CD14-positive monocyte (primary cell): Measurements from ENCODE around the gene PDE4D. TPM values are rescaled to one million over a fixed set of nuclear protein-coding genes. Genes with fewer than 3 reads are reported as not detected.
A peak's percentile ranks its signal among the peaks of the same experiment; 100 is the strongest.

Experiments used
- DNase-seq, 3 donors: peaks; one replicate each; pipeline ENCODE4 v3.0.0-alpha.2; 2011 to 2022
- H2AFZ ChIP-seq: 2 replicates; pipeline ENCODE4 v1.6.0; 2012; ENCODE audit warnings: mild to moderate bottlenecking, low read depth, low read length, inconsistent platforms; ENCODE audit not compliant: insufficient read depth, poor library complexity, severe bottlenecking
- H3K27ac ChIP-seq, 2 donors: 1 replicate in 1 of 2; 2 replicates in 1 of 2; pipeline ENCODE4 v1.5.1; 2012 to 2013; ENCODE audit warnings: low read length in 2 of 2, control low read depth in 1 of 2, inconsistent platforms in 1 of 2, low read depth in 1 of 2, mild to moderate bottlenecking in 1 of 2
- H3K27me3 ChIP-seq, 2 donors: one replicate each; pipeline versions ENCODE4 v1.6.0 to v1.6.1; 2011 to 2013; ENCODE audit warnings: low read length in 2 of 2; ENCODE audit not compliant: control insufficient read depth in 2 of 2, insufficient read depth in 2 of 2
- H3K36me3 ChIP-seq, 2 donors: replicated peaks in 1 of 2; 1 replicate in 1 of 2; 2 replicates in 1 of 2; pipeline versions ENCODE4 v1.5.1 to v1.6.1; 2012 to 2013; ENCODE audit warnings: low read length in 2 of 2, control low read depth in 1 of 2, inconsistent platforms in 1 of 2, mild to moderate bottlenecking in 1 of 2; ENCODE audit not compliant: insufficient read depth in 2 of 2, control insufficient read depth in 1 of 2
- H3K4me1 ChIP-seq, 2 donors: 1 replicate in 1 of 2; 2 replicates in 1 of 2; pipeline versions ENCODE4 v1.5.1 to v1.6.1; 2012 to 2013; ENCODE audit warnings: low read length in 2 of 2, control low read depth in 1 of 2, inconsistent platforms in 1 of 2, mild to moderate bottlenecking in 1 of 2, moderate library complexity in 1 of 2; ENCODE audit not compliant: insufficient read depth in 2 of 2, control insufficient read depth in 1 of 2
- H3K4me2 ChIP-seq: replicated peaks from 2 replicates; pipeline ENCODE3; 2012; ENCODE audit warnings: low read length, moderate library complexity, mild to moderate bottlenecking; ENCODE audit not compliant: poor library complexity, severe bottlenecking; ENCODE audit errors: extremely low read depth
- H3K4me3 ChIP-seq, 3 experiments: fragments of 200-600 bp in 1 of 3; sonication (generic) in 1 of 3; replicated peaks in 1 of 3; 1 replicate in 2 of 3; 2 replicates in 1 of 3; pipeline ENCODE4 v1.5.1; 2011 to 2013; ENCODE audit warnings: low read length in 3 of 3, mild to moderate bottlenecking in 3 of 3, control low read depth in 2 of 3, low read depth in 2 of 3, inconsistent platforms in 1 of 3, moderate library complexity in 1 of 3
- H3K79me2 ChIP-seq: 2 replicates; pipeline ENCODE4 v1.6.0; 2012; ENCODE audit warnings: mild to moderate bottlenecking, control low read depth, inconsistent platforms, low read length, moderate library complexity; ENCODE audit not compliant: insufficient read depth
- H3K9ac ChIP-seq: 2 replicates; pipeline ENCODE4 v1.6.0; 2017; ENCODE audit warnings: low read length, mild to moderate bottlenecking; ENCODE audit not compliant: insufficient read depth, poor library complexity, severe bottlenecking
- H3K9me3 ChIP-seq, 2 donors: replicated peaks in 1 of 2; 1 replicate in 1 of 2; 2 replicates in 1 of 2; pipeline versions ENCODE4 v1.5.1 to v1.6.1; 2012 to 2013; ENCODE audit warnings: low read length in 2 of 2, control low read depth in 1 of 2; ENCODE audit not compliant: control insufficient read depth in 1 of 2, insufficient read depth in 1 of 2
- H4K20me1 ChIP-seq: 2 replicates; pipeline ENCODE4 v1.6.0; 2012; ENCODE audit warnings: mild to moderate bottlenecking, low read length, control low read depth, moderate library complexity; ENCODE audit not compliant: insufficient read depth
- H3K27ac Mint-ChIP-seq, 7 donors: one replicate each; pipeline ENCODE4 v1.8.0; 2020; ENCODE audit warnings: mild to moderate bottlenecking in 7 of 7, mixed read lengths in 7 of 7, moderate library complexity in 6 of 7, inconsistent platforms in 2 of 7
- H3K27me3 Mint-ChIP-seq, 3 donors: one replicate each; pipeline ENCODE4 v1.8.0; 2021 to 2022; ENCODE audit warnings: low read depth in 3 of 3, mild to moderate bottlenecking in 3 of 3, mixed read lengths in 3 of 3, moderate library complexity in 3 of 3, inconsistent platforms in 1 of 3
- H3K36me3 Mint-ChIP-seq, 2 donors: one replicate each; pipeline ENCODE4 v1.8.0; 2020; ENCODE audit warnings: mixed read lengths in 2 of 2, inconsistent platforms in 1 of 2, mild to moderate bottlenecking in 1 of 2
- H3K4me1 Mint-ChIP-seq: one replicate; pipeline ENCODE4 v1.8.0; 2020; ENCODE audit warnings: mild to moderate bottlenecking, mixed read lengths
- H3K4me3 Mint-ChIP-seq, 2 donors: one replicate each; pipeline ENCODE4 v1.8.0; 2020; ENCODE audit warnings: mild to moderate bottlenecking in 2 of 2, mixed read lengths in 2 of 2, moderate library complexity in 1 of 2
- H3K9me3 Mint-ChIP-seq, 7 donors: one replicate each; pipeline ENCODE4 v1.8.0; 2020 to 2022; ENCODE audit warnings: mixed read lengths in 7 of 7, mild to moderate bottlenecking in 6 of 7, moderate library complexity in 6 of 7, inconsistent platforms in 2 of 7
- CTCF ChIP-seq: fragments of 200-600 bp; IDR thresholded peaks from one replicate; pipeline ENCODE4 v1.8.0; 2022; ENCODE audit warnings: antibody characterized with exemption, mild to moderate bottlenecking
- WGBS: methylation state at CpG from one replicate; pipeline ENCODE4 v1.1.5; 2013; ENCODE audit warnings: missing lambda C conversion rate; ENCODE audit not compliant: insufficient coverage; 5-methylcytosine and 5-hydroxymethylcytosine counted together
- intact Hi-C, 2 donors: fragments of 100-400 bp; cut with micrococcal nuclease; formaldehyde crosslinking; loops; one replicate each; pipeline versions ENCODE4 v1.15.0 to v1.15.1; 2023
- polyA plus RNA-seq, 3 donors: library from polyadenylated mRNA; depleted of rRNA in 1 of 3; unstranded in 2 of 3; stranded (reverse) in 1 of 3; fragments of 300-500 nt in 2 of 3; fragments of >200 nt in 1 of 3; fragmentation: Illumina TruSeq in 2 of 3; gene quantifications; 1 replicate in 2 of 3; 2 replicates in 1 of 3; pipeline ENCODE4 v1.2.3, GENCODE V29; 2012 to 2021

PDE4D gene
- polyA plus RNA-seq, 3 donors: 1.9 to 3.4 (median 2.8) TPM

GRCh38 chr5:59016925-59017324 lies 876.6 kb downstream of the PDE4D start:
- Histone ChIP-seq H3K27ac (no peak overlapping the region), H4K20me1 (no peaks in the 10 kb centered on the region), H3K27me3 (no peaks in the 10 kb centered on the region), H3K36me3 (no peaks in the 10 kb centered on the region), H3K79me2 (no peaks in the 10 kb centered on the region), H3K4me1 (no peaks in the 10 kb centered on the region), H3K9ac (no peak overlapping the region), H2AFZ (no peak overlapping the region), H3K4me2 (no peak overlapping the region), H3K4me3 (no peak overlapping the region), H3K9me3 (no peaks in the 10 kb centered on the region)
- Mint-ChIP-seq H3K36me3 (peaks cover 6 to 27% of the 10 kb centered on the region in 2 donors), H3K27me3 (no peaks in the 10 kb centered on the region), H3K4me3 (no peak overlapping the region), H3K9me3 (peaks cover 2 to 20% (median 13%) of the 10 kb centered on the region in 7 donors), H3K4me1 (peaks cover 2% of the 10 kb centered on the region), H3K27ac (no peak overlapping the region)
- WGBS: 92% methylated on average over 4 of the region's 5 CpGs
- TF ChIP-seq CTCF: no peak
- intact Hi-C loops: no loop called here
- no peak for DNase-seq

GRCh38 chr5:59008816-59009473 lies 884.6 kb downstream of the PDE4D start:
- H3K27me3 ChIP-seq: no peaks in the 10 kb centered on the region
- Mint-ChIP-seq H3K9me3 (peaks cover 7 to 23% (median 15%) of the 10 kb centered on the region in 7 donors), H3K4me1 (peaks cover 6% of the 10 kb centered on the region), H3K36me3 (peaks cover 2 to 18% of the 10 kb centered on the region in 2 donors), H3K27ac (peak overlapping the region in 1 of 7 donors; percentile 25), H3K27me3 (no peaks in the 10 kb centered on the region), H3K4me3 (no peak overlapping the region)
- intact Hi-C loops: loop anchor here (5.0 to 10.0 kb wide), 2 partner anchors 114 to 122 kb away; no protein-coding TSS in a partner anchor
- no peaks in the 10 kb centered on the region for H4K20me1 ChIP-seq
- no peaks in the 10 kb centered on the region for H3K9me3 ChIP-seq
- no peak overlapping the region for H3K9ac ChIP-seq
- no peak overlapping the region for H3K4me2 ChIP-seq
- no peaks in the 10 kb centered on the region for H3K4me1 ChIP-seq
- H3K27ac ChIP-seq: no peak overlapping the region
- H3K4me3 ChIP-seq: no peak overlapping the region
- DNase-seq: no peak
- no peak overlapping the region for H2AFZ ChIP-seq
- no peaks in the 10 kb centered on the region for H3K79me2 ChIP-seq
- TF ChIP-seq CTCF: no peak
- H3K36me3 ChIP-seq: no peaks in the 10 kb centered on the region
